HG02870 (cell line): Measurements from ENCODE around the gene RTBDN.

Source experiments
- ATAC-seq: cut with Tn5 transposase; IDR thresholded peaks from one replicate; pipeline ENCODE4 v1.9.1; 2021; ENCODE audit warnings: mild to moderate bottlenecking, moderate library complexity; ENCODE audit not compliant: unreplicated experiment

The RTBDN gene

DNA sequence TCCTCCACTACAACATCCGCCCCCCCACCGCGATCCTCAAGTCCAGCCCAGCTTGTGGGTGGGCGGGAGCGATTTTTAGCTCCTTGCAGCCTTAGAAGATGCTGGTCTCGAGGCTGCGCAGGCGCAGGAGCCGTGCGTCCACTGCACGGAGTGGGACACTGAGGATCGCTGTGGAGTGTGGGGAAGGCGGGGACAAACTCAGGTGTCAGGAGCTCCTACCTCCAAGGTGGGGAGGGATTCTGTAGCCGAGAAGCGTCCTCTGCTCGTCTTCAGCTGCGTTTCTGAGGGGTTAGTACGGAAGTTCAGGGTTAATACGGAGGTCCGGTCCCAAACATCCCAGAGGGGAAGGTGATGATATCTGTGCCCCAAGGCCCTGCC lies at the start of gene RTBDN:
TSS of gene RTBDN (minus strand) at position 14 of the 378 bp plus-strand sequence. CDS start 4,600 bp downstream, outside the sequence.
- ATAC-seq: no peak

DNA sequence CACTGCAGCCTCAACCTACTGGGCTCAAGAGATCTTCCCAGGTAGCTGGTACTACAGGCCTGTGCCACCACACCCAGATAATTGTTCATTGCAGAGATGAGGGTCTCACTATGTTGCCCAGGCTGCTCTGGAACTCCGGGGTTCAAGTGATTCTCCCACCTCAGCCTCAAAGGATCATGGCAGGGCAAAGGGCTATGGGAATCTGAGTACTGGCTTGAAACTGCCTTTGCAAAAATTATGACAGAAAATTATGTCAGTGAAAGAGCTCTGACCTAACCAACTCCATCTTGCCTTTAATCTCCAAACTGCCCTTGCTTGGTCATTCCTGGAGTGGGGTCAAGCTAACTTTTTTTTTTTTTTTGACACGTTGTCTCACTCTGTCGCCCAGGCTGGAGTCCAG lies 48.2 kb upstream of the RTBDN start:
- ATAC-seq: no peak

DNA sequence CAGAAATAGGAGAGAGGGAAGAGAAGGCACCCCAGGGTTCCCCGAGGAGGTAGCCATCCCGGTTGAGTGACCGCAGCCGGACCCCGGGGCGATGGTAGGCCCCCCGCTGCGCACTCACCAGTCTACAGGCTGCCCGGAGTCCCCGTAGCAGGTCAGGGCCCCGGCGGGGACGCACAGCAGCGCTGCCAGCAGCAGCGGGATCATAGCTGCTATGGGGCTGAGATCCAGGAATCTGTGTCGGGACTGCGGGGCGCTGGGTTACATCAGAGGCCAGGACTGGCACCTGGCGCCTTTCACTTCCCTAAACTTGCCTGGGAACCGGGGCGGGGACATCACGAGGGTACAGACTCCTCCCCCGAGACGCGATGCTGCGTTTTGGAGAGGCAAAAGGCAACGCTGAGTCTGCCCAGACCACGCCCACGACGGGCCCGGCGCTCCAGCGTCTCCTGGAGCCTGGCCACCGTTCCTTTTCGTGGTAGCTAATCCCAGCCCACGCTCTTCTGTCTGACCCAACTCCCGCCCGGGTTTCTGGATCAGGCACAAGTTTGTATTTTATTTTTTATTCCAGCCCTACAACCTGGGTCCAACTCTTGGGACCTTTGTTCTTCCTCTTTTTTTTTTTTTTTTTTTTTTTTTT lies 46.9 kb upstream of the RTBDN start, which contains the start of gene DNASE2:
TSS of gene DNASE2 (minus strand) at position 278 of the 637 bp plus-strand sequence. CDS start at position 204, 74 bp downstream.
- ATAC-seq: peak; percentile 72

DNA sequence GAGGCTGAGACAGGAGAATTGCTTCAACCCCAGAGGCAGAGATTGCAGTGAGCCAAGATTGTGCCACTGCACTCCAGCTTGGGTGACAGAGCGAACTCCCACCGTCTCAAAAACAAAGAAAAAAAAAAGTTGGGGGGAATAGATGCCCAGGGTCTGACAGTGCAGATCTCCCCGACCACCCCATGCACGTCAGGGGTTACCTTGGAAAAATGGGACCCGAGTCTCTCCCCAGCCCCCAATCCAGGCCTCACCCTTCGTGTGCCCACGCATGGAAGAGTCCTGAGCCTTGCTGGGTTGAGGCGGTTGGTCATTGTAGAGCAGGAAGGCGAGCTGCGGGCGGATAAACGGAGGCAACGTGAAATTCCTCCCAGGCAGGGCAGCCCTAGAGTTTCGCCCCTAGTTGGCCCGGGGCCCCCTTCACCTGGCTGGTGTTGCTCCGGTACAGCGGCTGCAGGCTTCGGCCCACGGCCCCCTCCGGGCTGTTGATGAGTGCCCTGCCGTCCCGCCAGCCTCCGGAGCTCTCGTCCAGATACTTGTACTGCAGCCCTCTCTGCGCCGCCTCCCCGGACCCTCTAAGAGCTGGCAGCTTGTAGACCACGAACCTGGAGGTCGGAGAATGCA lies 46.3 kb upstream of the RTBDN start:
- ATAC-seq: peak; percentile 14

DNA sequence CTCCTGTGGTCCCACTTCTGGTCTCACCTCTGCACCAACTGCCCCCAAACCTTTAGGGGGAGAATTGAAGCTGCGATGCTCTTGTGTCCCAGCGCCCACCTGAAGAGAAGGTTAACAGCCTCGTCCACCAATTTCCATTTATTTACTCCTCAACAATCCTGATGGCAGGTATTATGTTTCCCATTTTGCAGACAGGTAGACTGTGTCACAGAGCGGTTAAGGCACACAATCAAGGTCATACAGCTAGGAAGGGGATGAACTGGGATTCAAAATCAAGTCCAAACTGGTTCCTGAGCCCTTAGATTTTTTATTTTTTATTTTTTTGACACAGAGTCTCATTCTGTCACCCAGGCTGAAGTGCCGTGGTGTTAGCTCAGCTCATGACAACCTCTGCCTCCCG lies 40.7 kb upstream of the RTBDN start:
- ATAC-seq: no peak

DNA sequence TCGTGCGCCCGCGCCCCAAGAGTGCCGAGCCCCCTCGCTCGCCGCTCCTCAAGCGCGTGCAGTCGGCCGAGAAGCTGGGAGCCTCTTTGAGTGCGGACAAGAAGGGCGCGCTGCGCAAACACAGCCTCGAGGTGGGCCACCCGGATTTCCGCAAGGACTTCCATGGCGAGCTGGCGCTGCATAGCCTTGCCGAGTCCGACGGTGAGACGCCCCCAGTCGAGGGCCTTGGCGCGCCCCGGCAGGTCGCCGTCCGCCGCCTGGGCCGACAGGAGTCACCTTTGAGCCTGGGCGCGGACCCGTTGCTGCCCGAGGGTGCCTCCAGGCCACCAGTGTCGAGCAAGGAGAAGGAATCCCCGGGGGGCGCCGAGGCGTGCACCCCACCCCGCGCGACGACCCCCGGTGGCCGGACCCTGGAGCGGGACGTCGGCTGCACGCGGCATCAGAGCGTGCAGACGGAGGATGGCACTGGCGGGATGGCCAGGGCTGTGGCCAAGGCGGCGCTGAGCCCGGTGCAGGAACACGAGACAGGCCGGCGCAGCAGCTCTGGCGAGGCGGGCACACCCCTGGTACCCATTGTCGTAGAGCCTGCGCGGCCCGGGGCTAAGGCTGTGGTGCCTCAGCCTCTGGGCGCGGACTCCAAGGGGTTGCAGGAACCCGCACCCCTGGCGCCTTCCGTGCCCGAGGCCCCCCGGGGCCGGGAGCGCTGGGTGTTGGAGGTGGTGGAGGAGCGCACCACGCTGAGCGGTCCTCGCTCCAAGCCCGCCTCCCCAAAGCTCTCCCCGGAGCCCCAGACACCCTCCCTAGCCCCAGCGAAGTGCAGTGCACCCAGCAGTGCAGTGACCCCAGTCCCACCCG lies 39.7 kb upstream of the RTBDN start:
- no peak for ATAC-seq

DNA sequence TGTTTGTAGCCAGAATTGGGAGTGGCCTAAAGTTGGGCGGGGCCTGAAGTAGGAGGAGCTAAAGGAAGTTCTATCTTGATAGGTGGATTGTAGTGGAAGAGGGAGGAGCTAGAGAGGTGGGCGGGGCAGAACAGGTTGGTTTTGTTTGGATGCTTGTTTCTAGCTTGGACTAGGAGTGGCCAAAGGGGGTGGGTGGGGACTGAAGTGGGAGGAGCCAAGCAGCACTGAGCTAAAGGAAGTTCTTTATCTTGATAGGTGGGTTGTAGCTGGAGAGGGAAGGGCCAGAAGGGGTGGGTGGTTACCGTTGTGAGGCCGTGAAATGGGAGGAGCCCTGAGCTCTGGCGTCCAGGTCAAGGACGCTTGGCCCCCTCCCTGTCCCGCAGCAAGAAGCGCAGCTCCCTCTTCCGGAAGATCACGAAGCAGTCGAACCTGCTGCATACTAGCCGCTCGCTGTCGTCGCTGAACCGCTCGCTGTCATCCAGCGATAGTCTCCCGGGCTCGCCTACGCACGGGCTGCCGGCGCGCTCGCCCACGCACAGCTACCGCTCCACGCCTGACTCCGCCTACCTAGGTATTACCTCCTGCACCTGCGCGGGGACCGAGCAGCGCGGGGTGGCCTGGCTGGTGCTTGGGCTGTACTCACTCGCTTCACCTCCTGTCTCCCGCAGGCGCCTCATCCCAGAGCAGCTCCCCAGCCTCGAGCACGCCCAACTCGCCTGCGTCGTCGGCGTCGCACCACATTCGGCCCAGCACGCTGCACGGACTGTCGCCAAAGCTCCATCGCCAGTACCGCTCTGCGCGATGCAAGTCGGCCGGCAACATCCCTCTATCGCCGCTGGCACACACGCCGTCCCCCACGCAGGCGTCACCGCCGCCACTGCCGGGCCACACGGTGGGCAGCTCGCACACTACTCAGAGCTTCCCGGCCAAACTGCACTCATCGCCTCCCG lies 38.8 kb upstream of the RTBDN start:
- no peak for ATAC-seq

DNA sequence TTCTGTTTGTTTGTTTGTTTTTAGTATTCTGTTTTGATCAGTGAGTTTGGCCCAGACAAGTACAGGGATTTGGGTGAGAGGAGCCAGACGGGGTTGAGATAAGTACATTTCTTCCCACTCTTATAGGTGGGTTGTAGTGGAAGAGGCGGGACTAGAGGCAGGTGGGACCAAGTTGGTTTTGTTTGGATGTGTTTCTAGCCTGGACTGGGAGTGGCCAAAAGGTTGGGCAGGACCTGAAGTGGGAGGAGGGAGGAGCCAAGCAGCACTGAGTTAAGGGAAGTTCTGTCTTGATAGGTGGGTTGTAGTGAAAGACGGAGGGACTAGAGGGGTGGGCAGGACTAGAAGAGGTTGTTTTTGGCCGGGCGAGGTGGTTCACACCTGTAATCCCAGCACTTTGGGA lies 37.9 kb upstream of the RTBDN start:
- ATAC-seq: no peak

DNA sequence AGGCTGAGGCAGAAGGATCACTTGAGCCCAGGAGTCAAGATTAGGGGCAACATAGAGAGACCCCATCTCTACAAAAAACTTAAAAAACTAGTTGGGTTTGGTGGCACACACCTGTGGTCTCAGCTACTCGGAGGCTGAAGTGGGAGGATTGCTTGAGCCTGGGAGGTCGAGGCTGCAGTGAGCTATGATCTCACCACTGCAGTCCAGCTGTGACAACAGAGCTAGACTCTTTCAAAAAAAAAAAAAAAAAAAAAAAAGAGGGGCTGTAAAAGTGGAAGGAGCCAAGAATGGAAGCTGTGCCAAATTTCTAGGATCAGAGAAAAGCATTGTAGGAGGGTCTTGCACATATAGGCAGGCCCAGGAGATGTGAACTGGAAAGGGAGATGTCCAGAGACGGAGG lies 37.3 kb upstream of the RTBDN start:
- ATAC-seq: no peak

DNA sequence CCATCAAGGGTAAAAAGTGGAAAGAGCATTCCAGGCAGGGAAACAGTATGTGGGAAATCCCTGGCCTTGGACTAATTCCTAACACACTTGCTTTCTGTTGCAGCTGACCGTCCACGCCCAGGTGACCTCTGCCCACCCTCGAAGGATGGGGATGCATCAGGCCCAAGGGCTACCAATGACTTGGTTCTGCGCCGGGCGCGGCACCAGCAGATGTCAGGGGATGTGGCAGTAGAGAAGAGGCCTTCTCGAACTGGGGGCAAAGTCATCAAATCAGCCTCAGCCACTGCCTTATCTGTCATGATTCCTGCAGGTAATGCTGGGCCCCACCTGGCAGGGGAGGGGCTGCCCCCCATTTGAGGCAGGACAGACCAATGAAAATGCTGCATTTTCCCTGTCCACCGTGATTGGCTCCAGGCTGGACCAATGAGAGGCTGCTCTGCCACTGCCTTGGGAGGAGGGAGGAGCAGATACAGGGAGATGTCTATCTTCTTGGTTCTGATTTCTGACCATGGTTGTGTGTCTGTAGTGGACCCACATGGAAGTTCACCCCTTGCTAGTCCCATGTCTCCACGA lies 34.2 kb upstream of the RTBDN start:
- ATAC-seq: no peak

DNA sequence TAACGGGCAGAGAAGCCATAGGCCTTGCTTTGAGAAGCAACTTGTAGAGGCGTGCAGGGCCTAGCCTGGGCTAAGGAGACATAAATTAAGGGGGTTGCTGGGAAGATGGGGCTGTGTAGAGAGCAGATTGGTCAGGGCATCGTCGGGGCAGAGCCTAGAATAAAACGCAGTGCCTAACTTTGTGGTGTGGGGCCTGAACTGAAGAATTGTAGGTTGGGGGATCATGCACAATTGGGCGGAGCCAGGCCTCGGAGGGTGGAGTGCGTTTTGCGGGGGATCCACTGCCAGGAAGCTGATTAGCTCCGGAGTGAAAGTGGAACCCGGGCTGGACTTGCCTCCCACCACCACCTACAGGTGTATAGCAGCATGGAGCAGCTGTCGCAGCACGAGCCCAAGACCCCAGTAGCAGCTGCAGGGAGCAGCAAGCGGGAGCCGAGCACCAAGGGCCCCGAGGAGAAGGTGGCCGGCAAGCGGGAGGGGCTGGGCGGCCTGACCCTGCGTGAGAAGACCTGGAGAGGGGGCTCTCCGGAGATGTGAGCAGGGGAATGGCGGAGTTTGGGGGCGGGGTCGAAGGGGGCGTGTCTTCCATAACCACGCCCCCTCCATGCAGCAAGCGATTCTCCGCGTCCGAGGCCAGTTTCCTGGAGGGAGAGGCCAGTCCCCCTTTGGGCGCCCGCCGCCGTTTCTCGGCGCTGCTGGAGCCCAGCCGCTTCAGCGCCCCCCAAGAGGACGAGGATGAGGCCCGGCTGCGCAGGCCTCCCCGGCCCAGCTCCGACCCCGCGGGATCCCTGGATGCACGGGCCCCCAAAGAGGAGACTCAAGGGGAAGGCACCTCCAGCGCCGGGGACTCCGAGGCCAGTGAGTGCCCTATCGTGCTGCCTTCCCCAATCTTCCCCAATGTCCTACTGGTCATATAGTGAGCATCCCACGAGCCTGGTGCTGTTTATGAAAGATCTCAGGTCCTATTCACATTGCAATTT lies 33.0 kb upstream of the RTBDN start:
- ATAC-seq: no peak

DNA sequence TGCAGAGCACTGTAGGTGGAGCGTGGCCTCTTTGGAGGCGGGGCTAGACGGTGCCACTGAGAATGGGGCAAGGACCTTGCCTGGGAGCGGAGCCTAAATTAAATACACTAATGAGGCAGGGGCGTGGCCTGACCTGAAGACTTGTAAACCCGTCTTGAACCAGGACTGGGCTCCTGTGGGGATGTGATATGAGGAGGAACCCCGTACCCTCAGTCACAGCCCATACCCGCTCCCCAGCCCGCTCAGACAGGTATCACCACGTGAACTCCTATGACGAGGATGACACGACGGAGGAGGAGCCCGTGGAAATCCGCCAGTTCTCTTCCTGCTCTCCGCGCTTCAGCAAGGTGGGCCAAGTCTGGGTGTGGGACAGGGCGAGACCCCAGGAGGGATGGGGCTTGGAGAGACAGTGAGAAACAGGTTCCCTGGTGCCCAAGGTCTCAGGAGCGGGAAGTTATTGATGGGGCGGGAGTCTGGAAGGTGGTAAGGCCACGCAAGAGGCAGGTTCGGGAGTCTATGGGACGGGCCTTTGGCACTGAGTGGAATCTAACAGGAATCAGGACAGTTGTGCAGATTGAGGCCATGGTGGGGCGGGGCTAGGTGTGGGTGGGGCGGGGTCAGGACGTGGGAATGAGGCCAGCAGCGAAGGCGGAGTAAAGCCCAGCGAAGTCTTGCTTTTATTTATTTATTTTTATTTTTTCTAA lies 32.2 kb upstream of the RTBDN start:
- ATAC-seq: no peak

DNA sequence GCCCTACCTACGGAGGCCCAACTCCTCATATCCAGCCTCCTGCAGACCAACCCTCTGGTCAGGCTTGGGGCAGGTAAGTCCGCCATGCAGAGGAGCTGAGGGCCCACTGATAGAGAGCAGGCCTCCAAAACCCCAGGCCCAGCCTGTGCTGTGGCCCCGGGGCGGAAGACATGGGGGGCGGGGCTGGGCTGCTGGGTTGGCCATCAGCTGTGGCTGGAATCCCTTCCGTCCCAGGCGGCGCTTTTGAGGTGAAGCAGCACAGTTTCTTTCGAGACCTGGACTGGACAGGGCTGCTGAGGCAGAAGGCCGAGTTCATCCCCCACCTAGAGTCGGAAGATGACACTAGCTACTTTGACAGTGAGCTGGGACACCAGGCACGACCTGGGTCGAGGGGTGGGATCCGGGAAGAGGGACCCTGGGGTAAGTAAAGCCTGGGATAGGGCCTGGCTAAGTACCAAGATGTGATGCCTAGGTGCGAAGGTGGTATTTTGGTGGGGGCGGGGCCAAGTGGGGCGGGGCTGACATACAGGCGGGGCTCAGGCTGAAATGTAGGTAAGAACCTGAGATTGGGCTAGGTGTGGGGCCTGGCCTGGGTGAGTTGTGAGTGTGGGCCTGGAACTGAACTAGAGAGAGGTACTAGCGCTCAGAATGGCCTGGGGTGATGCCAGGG lies 31.5 kb upstream of the RTBDN start:
- no peak for ATAC-seq

DNA sequence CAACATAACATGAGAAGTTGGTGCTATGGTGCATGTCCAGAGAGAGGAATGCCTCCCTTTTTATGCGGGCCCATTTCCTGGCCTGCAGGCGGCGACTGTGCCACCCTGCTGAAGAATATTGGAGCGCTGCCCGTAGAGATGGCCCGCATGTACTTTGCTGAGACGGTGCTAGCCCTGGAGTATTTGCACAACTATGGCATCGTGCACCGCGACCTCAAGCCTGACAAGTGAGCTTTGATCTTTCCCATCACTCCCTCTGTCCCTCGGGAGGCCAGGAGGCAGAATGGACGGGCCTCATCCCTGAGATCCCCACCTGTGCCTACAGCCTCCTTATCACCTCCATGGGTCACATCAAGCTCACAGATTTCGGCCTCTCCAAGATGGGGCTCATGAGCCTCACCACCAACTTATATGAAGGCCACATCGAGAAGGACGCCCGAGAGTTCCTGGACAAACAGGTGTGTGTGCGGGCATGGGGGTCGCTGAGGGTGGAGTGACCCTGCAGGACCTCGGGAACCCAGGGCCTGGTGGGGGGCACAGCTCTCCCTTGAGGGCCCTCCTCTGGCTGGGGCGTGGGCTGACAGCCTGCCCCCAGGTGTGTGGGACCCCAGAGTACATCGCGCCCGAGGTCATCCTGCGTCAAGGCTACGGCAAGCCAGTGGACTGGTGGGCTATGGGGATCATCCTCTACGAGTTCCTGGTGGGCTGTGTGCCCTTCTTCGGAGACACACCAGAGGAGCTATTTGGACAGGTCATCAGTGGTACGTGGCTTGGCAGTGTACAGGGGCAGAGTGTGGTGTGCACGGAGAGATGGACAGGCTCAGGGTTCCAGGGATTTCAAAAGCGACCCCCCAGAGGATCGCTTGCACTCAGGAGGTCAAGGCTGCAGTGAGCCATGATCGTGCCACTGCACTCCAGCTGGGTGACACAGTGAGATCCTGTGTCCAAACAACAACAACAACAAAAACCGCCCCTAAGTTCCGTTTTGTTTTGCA lies 30.6 kb upstream of the RTBDN start:
- ATAC-seq: no peak

DNA sequence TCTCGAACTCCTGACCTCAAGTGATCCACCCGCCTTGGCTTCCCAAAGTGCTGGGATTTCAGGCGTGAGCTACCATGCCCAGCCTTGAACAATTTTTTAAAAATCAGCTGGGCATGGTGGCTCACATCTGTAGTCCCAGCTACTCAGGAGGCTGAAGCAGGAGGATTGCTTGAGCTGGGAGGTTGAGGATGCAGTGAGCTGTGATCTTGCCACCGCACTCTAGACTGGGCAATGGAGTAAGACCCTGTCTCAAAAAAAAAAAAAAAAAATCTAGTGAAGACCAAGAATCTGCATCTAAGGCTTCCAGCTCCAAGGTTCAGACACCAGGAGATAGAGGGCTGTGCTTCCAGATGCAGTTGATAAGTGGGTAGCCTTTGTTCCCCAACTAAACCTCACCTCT lies 29.8 kb upstream of the RTBDN start:
- ATAC-seq: no peak

DNA sequence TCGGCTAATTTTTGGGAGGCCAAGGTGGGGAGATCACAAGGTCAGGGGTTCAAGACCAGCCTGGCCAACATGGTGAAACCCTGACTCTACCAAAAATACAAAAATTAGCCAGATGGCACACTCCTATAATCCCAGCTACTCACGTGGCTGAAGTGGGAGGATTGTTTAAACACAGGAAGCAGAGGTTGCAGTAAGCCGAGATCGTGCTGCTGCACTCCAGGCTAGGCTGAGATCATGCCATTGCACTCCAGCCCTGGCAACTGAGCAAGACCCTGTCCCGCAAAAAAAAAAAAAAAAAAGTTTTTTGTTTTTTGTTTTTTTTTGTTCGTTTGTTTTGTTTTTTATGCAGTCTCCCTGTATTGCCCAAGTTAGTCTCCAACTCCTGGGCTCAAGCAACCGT lies 25.2 kb upstream of the RTBDN start:
- ATAC-seq: no peak
